HG03575 (cell line): ENCODE data around the gene QSOX1.
"Not testable (repeated sequence)": the region's sequence is repeated elsewhere in the genome, so short reads cannot be mapped to it uniquely, and the experiment has no call there.

Source experiments
- ATAC-seq: cut with Tn5 transposase; IDR thresholded peaks from one replicate; pipeline ENCODE4 v1.9.1; 2021; ENCODE audit not compliant: unreplicated experiment, insufficient number of reproducible peaks, low FRiP score; ENCODE audit errors: extremely low read depth

QSOX1 gene

GRCh38 chr1:180154325-180155181, at the start of gene QSOX1:
TSS of gene QSOX1 (plus strand) at chr1:180154869. CDS start at chr1:180154908, 39 bp downstream.
- ATAC-seq = no peak

- ATAC-seq = no peak
Measured at GRCh38 chr1:180112091-180112490, 42.6 kb upstream of the QSOX1 start.

- ATAC-seq = no peak
Measured at GRCh38 chr1:180112984-180113647, 41.6 kb upstream of the QSOX1 start.

- ATAC-seq = no peak
Measured at GRCh38 chr1:180114396-180114945, 40.2 kb upstream of the QSOX1 start.

GRCh38 chr1:180116964-180117763, 37.5 kb upstream of the QSOX1 start:
- no peak for ATAC-seq

- ATAC-seq = no peak
Measured at GRCh38 chr1:180117764-180118116, 36.9 kb upstream of the QSOX1 start.

GRCh38 chr1:180119837-180120236, 34.8 kb upstream of the QSOX1 start:
- ATAC-seq = no peak

GRCh38 chr1:180123463-180123936, 31.2 kb upstream of the QSOX1 start:
- ATAC-seq = no peak

GRCh38 chr1:180130651-180131050, 24.0 kb upstream of the QSOX1 start:
- no peak for ATAC-seq

- no peak for ATAC-seq
Measured at GRCh38 chr1:180131510-180131909, 23.2 kb upstream of the QSOX1 start.

- no peak for ATAC-seq
Measured at GRCh38 chr1:180133193-180133592, 21.5 kb upstream of the QSOX1 start.

- ATAC-seq = not testable (repeated sequence)
Measured at GRCh38 chr1:180133688-180134087, 21.0 kb upstream of the QSOX1 start.

- no peak for ATAC-seq
Measured at GRCh38 chr1:180135535-180135934, 19.1 kb upstream of the QSOX1 start.

GRCh38 chr1:180136331-180136967, 18.2 kb upstream of the QSOX1 start:
- no peak for ATAC-seq

GRCh38 chr1:180136968-180137356, 17.7 kb upstream of the QSOX1 start:
- ATAC-seq = no peak

GRCh38 chr1:180137776-180138175, 16.9 kb upstream of the QSOX1 start:
- no peak for ATAC-seq

- no peak for ATAC-seq
Measured at GRCh38 chr1:180141381-180141934, 13.2 kb upstream of the QSOX1 start.

GRCh38 chr1:180143359-180143758, 11.3 kb upstream of the QSOX1 start:
- no peak for ATAC-seq
